HCT116 (cell line): ENCODE results near the gene SMIM28. TPM values are rescaled to one million over a fixed set of nuclear protein-coding genes. Genes with fewer than 3 reads are reported as not detected.

Source experiments
- ATAC-seq: fragments of 200-7000 bp; cut with Tn5 transposase; 2 replicates; pipeline ENCODE4 v1.9.1; 2020; ENCODE audit warnings: mild to moderate bottlenecking, moderate library complexity
- BruUV-seq: library from RNA; stranded (reverse); fragments of 400-500 nt; replicated peaks from 2 replicates; lab custom pipeline; 2021; lab: Mats Ljungman, UMichigan
- CTCF ChIA-PET: fragments of 300-600 bp; sonication (Branson Sonifier 250); formaldehyde crosslinking; loops from one replicate; lab custom pipeline; 2021; ENCODE audit warnings: antibody characterized with exemption; lab: Charles Lee
- POLR2A ChIA-PET: fragments of 300-600, 350-600 bp; sonication (Branson Sonifier 250); formaldehyde crosslinking; loops from one replicate; lab custom pipeline; 2021; ENCODE audit warnings: antibody characterized with exemption; lab: Charles Lee
- RAD21 ChIA-PET, 2 experiments: fragments of 300-600 bp; sonication (Branson Sonifier 250); formaldehyde crosslinking; loops; one replicate each; lab custom pipeline; 2023; ENCODE audit warnings: low total read pairs in 2 of 2; ENCODE audit not compliant: uncharacterized antibody in 2 of 2, unreplicated experiment in 2 of 2, low non-redundant PET in 1 of 2; lab: Charles Lee
- DNase-seq: peaks from one replicate; pipeline ENCODE4 v3.0.0-alpha.2; 2010; ENCODE audit warnings: low read depth, low spot score
- H2AFZ ChIP-seq: fragments of 200-600 bp; shearing (Covaris generic), sonication (generic); 2 replicates; pipeline ENCODE4 v1.6.1; 2017; ENCODE audit warnings: low read depth, mixed run types, mixed read lengths, antibody characterized with exemption, low read length; ENCODE audit not compliant: poor library complexity, severe bottlenecking
- H3K27ac ChIP-seq: 2 replicates; pipeline ENCODE4 v1.5.1; 2012; ENCODE audit warnings: low read depth, low read length
- H3K27me3 ChIP-seq: fragments of 200-600 bp; sonication (generic); 2 replicates; pipeline ENCODE4 v1.6.1; 2016; ENCODE audit warnings: mixed run types, low read length, mixed read lengths; ENCODE audit not compliant: insufficient read depth
- H3K36me3 ChIP-seq, 2 experiments: fragments of 200-500 bp in 1 of 2; fragments of 200-600 bp in 1 of 2; sonication (Bioruptor generic) in 1 of 2; sonication (generic) in 1 of 2; 2 replicates each; pipeline versions ENCODE4 v1.5.1 to v1.6.1; 2014 to 2016; ENCODE audit warnings: low read length in 2 of 2, inconsistent platforms in 1 of 2, mixed read lengths in 1 of 2, mixed run types in 1 of 2; ENCODE audit not compliant: insufficient read depth in 2 of 2, control insufficient read depth in 1 of 2
- H3K4me1 ChIP-seq, 2 experiments: fragments of 200-600 bp in 1 of 2; sonication (generic) in 1 of 2; 2 replicates each; pipeline versions ENCODE4 v1.5.1 to v1.6.1; 2012 to 2017; ENCODE audit warnings: low read length in 2 of 2, inconsistent platforms in 1 of 2, mild to moderate bottlenecking in 1 of 2, mixed read lengths in 1 of 2, mixed run types in 1 of 2, moderate library complexity in 1 of 2; ENCODE audit not compliant: insufficient read depth in 2 of 2, control insufficient read depth in 1 of 2
- H3K4me2 ChIP-seq: fragments of 200-600 bp; sonication (generic); 2 replicates; pipeline ENCODE4 v1.6.1; 2017; ENCODE audit warnings: mixed run types, low read length, mixed read lengths
- H3K4me3 ChIP-seq, 2 experiments: fragments of 200-600 bp in 1 of 2; sonication (generic) in 1 of 2; replicated peaks in 1 of 2; 2 replicates each; pipeline ENCODE4 v1.5.1; 2011 to 2016; ENCODE audit warnings: low read length in 2 of 2, control low read depth in 1 of 2, low read depth in 1 of 2, mild to moderate bottlenecking in 1 of 2, mixed read lengths in 1 of 2, mixed run types in 1 of 2
- H3K79me2 ChIP-seq: fragments of 200-600 bp; sonication (generic); 2 replicates; pipeline ENCODE4 v1.6.1; 2017; ENCODE audit warnings: mild to moderate bottlenecking, mixed run types, low read length, moderate library complexity, mixed read lengths; ENCODE audit not compliant: insufficient read depth
- H3K9ac ChIP-seq: fragments of 200-600 bp; sonication (generic); 2 replicates; pipeline ENCODE4 v1.6.1; 2016; ENCODE audit warnings: low read length, mixed read lengths
- H3K9me2 ChIP-seq: fragments of 200-600 bp; sonication (generic), shearing (Covaris generic); 2 replicates; pipeline ENCODE4 v1.6.1; 2017; ENCODE audit warnings: mixed run types, mild to moderate bottlenecking, moderate library complexity; ENCODE audit not compliant: insufficient read depth
- H3K9me3 ChIP-seq, 2 experiments: fragments of 200-500 bp in 1 of 2; fragments of 200-600 bp in 1 of 2; sonication (Bioruptor generic) in 1 of 2; sonication (generic) in 1 of 2; 2 replicates each; pipeline ENCODE4 v1.6.1; 2014 to 2017; ENCODE audit warnings: low read length in 2 of 2, mixed read lengths in 2 of 2, inconsistent platforms in 1 of 2, low read depth in 1 of 2, mild to moderate bottlenecking in 1 of 2, mixed run types in 1 of 2, moderate library complexity in 1 of 2; ENCODE audit not compliant: control insufficient read depth in 1 of 2, insufficient read depth in 1 of 2
- H4K20me1 ChIP-seq: fragments of 200-600 bp; sonication (generic), shearing (Covaris generic); 2 replicates; pipeline ENCODE4 v1.6.1; 2017; ENCODE audit warnings: mixed run types, mild to moderate bottlenecking, moderate library complexity; ENCODE audit not compliant: insufficient read depth
- CBX3 ChIP-seq: IDR thresholded peaks from 2 replicates; pipeline ENCODE4 v1.6.1; 2012; ENCODE audit warnings: low read depth
- ELF1 ChIP-seq: IDR thresholded peaks from 2 replicates; pipeline ENCODE4 v1.6.1; 2012; ENCODE audit warnings: low read depth, borderline replicate concordance
- EZH2 ChIP-seq: fragments of 200-600 bp; sonication (generic); IDR thresholded peaks from 2 replicates; pipeline ENCODE4 v1.6.1; 2017; ENCODE audit warnings: antibody characterized with exemption, mixed run types
- FOSL1 ChIP-seq: IDR thresholded peaks from 2 replicates; pipeline ENCODE4 v1.6.1; 2012; ENCODE audit warnings: low read depth
- JUND ChIP-seq: IDR thresholded peaks from 2 replicates; pipeline ENCODE4 v1.6.1; 2012
- POLR2A ChIP-seq: IDR thresholded peaks from 2 replicates; pipeline ENCODE4 v1.7.0; 2011; ENCODE audit warnings: borderline replicate concordance; ENCODE audit not compliant: insufficient read depth, insufficient read length; ENCODE audit errors: extremely low read depth
- POLR2AphosphoS5 ChIP-seq: IDR thresholded peaks from 2 replicates; pipeline ENCODE4 v1.6.1; 2011; ENCODE audit warnings: mild to moderate bottlenecking, low read depth, low read length, moderate library complexity
- RAD21 ChIP-seq: IDR thresholded peaks from 2 replicates; pipeline ENCODE4 v1.6.1; 2012; ENCODE audit warnings: low read depth, mild to moderate bottlenecking
- SIN3A ChIP-seq: IDR thresholded peaks from 2 replicates; pipeline ENCODE4 v1.6.1; 2012; ENCODE audit warnings: low read depth
- SP1 ChIP-seq: IDR thresholded peaks from 2 replicates; pipeline ENCODE4 v1.6.1; 2012; ENCODE audit warnings: low read depth
- SRF ChIP-seq: IDR thresholded peaks from 2 replicates; pipeline ENCODE4 v1.6.1; 2012; ENCODE audit warnings: low read depth
- TCF7L2 ChIP-seq: IDR thresholded peaks from 2 replicates; pipeline ENCODE4 v1.7.0; 2011; ENCODE audit warnings: borderline replicate concordance, inconsistent platforms; ENCODE audit not compliant: insufficient read depth, insufficient read length; ENCODE audit errors: extremely low read depth
- YY1 ChIP-seq: IDR thresholded peaks from 2 replicates; pipeline ENCODE4 v1.6.1; 2011; ENCODE audit warnings: low read length, low read depth, moderate library complexity, mild to moderate bottlenecking; ENCODE audit not compliant: insufficient replicate concordance; ENCODE audit errors: extremely low read depth
- ZNF274 ChIP-seq: fragments of 200-500 bp; sonication (Bioruptor generic); IDR thresholded peaks from 2 replicates; pipeline ENCODE4 v1.6.1; 2014; ENCODE audit warnings: mild to moderate bottlenecking, low read depth, low read length, inconsistent platforms
- intact Hi-C: fragments of 100-400 bp; cut with micrococcal nuclease; formaldehyde crosslinking; loops from 2 replicates; pipeline ENCODE4 v1.10.0; 2022
- total RNA-seq: library from RNA; stranded (reverse); gene quantifications from one replicate; pipeline ENCODE4 v1.2.1, GENCODE V29; 2021; ENCODE audit not compliant: unreplicated experiment
- TF ChIP-seq, protein P1 (sequence below): IDR thresholded peaks from 2 replicates; pipeline ENCODE4 v1.6.1; 2012

The SMIM28 gene
- total RNA-seq, 1 experiment from 2014 or later = not detected

DNA sequence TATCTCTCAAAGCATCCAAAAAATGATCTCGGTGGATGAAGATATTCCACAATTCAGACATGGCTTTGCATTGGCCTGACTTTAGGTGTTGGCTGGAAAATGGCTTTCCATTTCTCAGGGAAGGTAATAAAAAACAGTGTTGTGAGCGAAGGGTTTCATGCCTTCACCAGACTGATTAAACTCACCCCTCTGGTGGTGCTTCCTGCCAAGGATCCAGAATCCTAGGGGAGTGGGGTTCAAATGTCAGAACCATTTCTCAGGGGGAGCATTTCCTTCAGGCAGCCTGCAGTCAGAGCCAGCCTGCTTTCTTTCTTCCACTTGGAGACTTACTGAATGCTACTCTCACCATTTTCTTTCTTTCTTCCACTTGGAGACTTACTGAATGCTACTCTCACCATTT lies 45.7 kb upstream of the SMIM28 start:
- H3K9me2 ChIP-seq = no peaks in the 10 kb centered on the region
- no peak for ATAC-seq

DNA sequence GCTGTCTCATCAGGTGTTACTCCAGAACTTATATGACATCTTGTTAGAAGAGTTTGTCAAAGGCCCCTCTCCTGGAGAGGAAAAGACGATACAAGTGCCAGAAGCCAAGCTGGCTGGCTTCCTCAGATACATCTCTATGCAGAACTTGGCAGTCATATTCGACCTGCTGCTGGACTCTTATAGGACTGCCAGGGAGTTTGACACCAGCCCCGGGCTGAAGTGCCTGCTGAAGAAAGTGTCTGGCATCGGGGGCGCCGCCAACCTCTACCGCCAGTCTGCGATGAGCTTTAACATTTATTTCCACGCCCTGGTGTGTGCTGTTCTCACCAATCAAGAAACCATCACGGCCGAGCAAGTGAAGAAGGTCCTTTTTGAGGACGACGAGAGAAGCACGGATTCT lies 43.7 kb upstream of the SMIM28 start:
- no TSS peak for BruUV-seq
- Histone ChIP-seq H3K36me3 (no peaks in the 10 kb centered on the region), H3K4me3 (no peak overlapping the region), H4K20me1 (no peaks in the 10 kb centered on the region), H3K9me2 (no peaks in the 10 kb centered on the region), H3K27ac (no peak overlapping the region), H3K27me3 (no peaks in the 10 kb centered on the region), H3K9ac (no peak overlapping the region), H3K4me2 (no peak overlapping the region), H3K79me2 (no peaks in the 10 kb centered on the region), H3K4me1 (no peaks in the 10 kb centered on the region)
- ChIA-PET POLR2A (no interaction called here), RAD21 (no interaction called here), CTCF (no interaction called here)
- DNase-seq = no peak
- intact Hi-C loops = no loop called here
- TF ChIP-seq RAD21 (no peak), EZH2 (no peak), SIN3A (no peak), FOSL1 (no peak), YY1 (no peak), POLR2AphosphoS5 (no peak), JUND (no peak), CBX3 (no peak), TCF7L2 (no peak)
- TF ChIP-seq, protein P1, sequence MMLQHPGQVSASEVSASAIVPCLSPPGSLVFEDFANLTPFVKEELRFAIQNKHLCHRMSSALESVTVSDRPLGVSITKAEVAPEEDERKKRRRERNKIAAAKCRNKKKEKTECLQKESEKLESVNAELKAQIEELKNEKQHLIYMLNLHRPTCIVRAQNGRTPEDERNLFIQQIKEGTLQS = no peak
- TF ChIP-seq, all 23 proteins: peak for 0
- no peaks in the 10 kb centered on the region for H3K9me3 ChIP-seq
- H2AFZ ChIP-seq = no peak overlapping the region
- ATAC-seq = no peak

More for the DNA sequence above, 45.7 kb upstream of the SMIM28 start:
- Histone ChIP-seq H2AFZ (no peak overlapping the region), H3K9ac (no peak overlapping the region), H3K27me3 (no peaks in the 10 kb centered on the region), H3K4me1 (no peaks in the 10 kb centered on the region), H3K27ac (no peak overlapping the region), H3K36me3 (no peaks in the 10 kb centered on the region), H3K4me3 (no peak overlapping the region), H3K9me3 (no peaks in the 10 kb centered on the region), H4K20me1 (no peaks in the 10 kb centered on the region), H3K4me2 (no peak overlapping the region), H3K79me2 (no peaks in the 10 kb centered on the region)
- CTCF ChIA-PET = no interaction called here
- POLR2A ChIA-PET = no interaction called here
- RAD21 ChIA-PET = no interaction called here
- intact Hi-C loops = no loop called here
- BruUV-seq = no TSS peak
- TF ChIP-seq SRF (no peak), SP1 (no peak), ELF1 (no peak), SIN3A (no peak), POLR2A (no peak), ZNF274 (no peak)
- DNase-seq = no peak
